Esophagus squamous epithelium (tissue), 5 donors: ENCODE data around the gene FLNB. TPM values are rescaled to one million over a fixed set of nuclear protein-coding genes. Genes with fewer than 3 reads are reported as not detected.

Experiments used
- DNase-seq: peaks from one replicate; lab custom pipeline; 2025; lab: John Stamatoyannopoulos, UW
- H3K27ac ChIP-seq, 4 donors: fragments of 200-600 bp; sonication (generic); one replicate each; pipeline ENCODE4 v1.5.1; 2016 to 2019; ENCODE audit warnings: mild to moderate bottlenecking in 1 of 4
- H3K27me3 ChIP-seq, 4 donors: fragments of 200-600 bp; sonication (generic); 1 replicate in 3 of 4; 2 replicates in 1 of 4; pipeline versions ENCODE4 v1.5.1 to v1.6.0; 2017 to 2021; ENCODE audit warnings: antibody characterized with exemption in 1 of 4
- H3K36me3 ChIP-seq, 3 donors: fragments of 200-600 bp; sonication (generic); one replicate each; pipeline ENCODE4 v1.5.1; 2016 to 2019
- H3K4me1 ChIP-seq, 3 donors: fragments of 200-600 bp; sonication (generic); one replicate each; pipeline ENCODE4 v1.5.1; 2017 to 2019
- H3K4me3 ChIP-seq, 4 donors: fragments of 200-600 bp; sonication (generic); 1 replicate in 3 of 4; 2 replicates in 1 of 4; pipeline ENCODE4 v1.5.1; 2016 to 2019; ENCODE audit warnings: mild to moderate bottlenecking in 2 of 4, moderate library complexity in 1 of 4
- H3K9me3 ChIP-seq, 3 donors: fragments of 200-600 bp; sonication (generic); one replicate each; pipeline ENCODE4 v1.5.1; 2016 to 2019
- POLR2A ChIP-seq, 4 donors: fragments of 450-650 bp; IDR thresholded peaks; one replicate each; pipeline ENCODE4 v1.6.1; 2017; ENCODE audit warnings: antibody characterized with exemption in 4 of 4, mild to moderate bottlenecking in 4 of 4, moderate library complexity in 3 of 4
- WGBS, 2 donors: methylation state at CpG; one replicate each; pipeline ENCODE4 v1.1.5; 2018; 5-methylcytosine and 5-hydroxymethylcytosine counted together
- intact Hi-C: fragments of 100-400 bp; cut with DNase I; formaldehyde crosslinking; loops from one replicate; pipeline ENCODE4 v1.15.0; 2022
- total RNA-seq, 4 donors: library from RNA; depleted of rRNA; stranded (reverse); fragments of >200 nt; gene quantifications; one replicate each; pipeline ENCODE4 v1.1.0, GENCODE V29; 2016
- TF ChIP-seq, protein P1 (sequence below), 6 experiments: fragments of 450-650 bp in 4 of 6; fragments of 200-600 bp in 2 of 6; sonication (generic) in 2 of 6; IDR thresholded peaks; one replicate each; pipeline ENCODE4 v1.5.1; 2016 to 2019; ENCODE audit warnings: antibody characterized with exemption in 6 of 6, mild to moderate bottlenecking in 4 of 6, moderate library complexity in 4 of 6
- donor health status: DM: yes; HTN: yes; CAD: no.

The FLNB gene
- total RNA-seq, 4 donors from 2014 or later, result 65.4 to 77.0 (median 71.5) TPM

DNA sequence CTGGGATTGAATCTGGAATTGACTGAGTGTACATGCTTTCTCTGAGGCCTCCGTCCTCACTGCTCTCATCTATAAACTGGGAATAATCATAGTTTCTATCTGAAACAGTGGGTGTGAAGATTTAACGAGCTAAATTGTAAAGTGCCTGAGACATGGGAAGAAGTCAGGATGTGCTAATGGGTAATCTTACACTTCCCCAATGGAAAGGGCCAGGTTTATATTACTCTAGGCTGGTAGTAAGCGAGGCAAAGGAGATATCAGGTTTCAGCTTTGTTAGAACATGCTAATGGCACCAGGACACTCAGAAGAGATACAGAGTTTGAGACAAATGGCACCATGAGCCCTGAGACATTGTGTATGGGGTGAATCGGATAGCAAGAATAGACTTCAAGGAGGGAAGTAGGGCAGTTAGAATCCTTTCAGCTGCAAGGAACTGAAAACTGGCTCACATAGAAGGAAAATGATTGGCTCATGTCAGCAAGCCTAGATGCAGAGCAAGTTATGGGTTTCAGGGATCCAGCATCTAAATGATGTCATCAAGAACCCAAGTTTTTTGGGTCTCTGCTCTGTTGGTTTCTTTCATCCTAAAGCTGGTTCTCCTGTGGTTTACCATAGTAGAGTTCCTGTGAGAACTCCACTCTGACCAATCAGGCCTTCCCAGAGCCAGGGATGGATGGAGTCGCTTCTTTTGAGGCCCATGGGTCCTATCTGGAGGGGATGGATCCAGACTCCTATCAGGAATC is 21.8 kb downstream of the FLNB start:
- Histone ChIP-seq H3K4me3 (no peak overlapping the region), H3K27me3 (no peaks in the 10 kb centered on the region), H3K4me1 (peaks cover 13 to 32% (median 27%) of the 10 kb centered on the region in 3 donors), H3K27ac (peak overlapping the region in 2 of 4 donors; percentile 5 to 6), H3K9me3 (no peaks in the 10 kb centered on the region), H3K36me3 (no peaks in the 10 kb centered on the region)
- no peak for TF ChIP-seq POLR2A (IDR thresholded peaks at IDR 0.05)
- TF ChIP-seq, protein P1, sequence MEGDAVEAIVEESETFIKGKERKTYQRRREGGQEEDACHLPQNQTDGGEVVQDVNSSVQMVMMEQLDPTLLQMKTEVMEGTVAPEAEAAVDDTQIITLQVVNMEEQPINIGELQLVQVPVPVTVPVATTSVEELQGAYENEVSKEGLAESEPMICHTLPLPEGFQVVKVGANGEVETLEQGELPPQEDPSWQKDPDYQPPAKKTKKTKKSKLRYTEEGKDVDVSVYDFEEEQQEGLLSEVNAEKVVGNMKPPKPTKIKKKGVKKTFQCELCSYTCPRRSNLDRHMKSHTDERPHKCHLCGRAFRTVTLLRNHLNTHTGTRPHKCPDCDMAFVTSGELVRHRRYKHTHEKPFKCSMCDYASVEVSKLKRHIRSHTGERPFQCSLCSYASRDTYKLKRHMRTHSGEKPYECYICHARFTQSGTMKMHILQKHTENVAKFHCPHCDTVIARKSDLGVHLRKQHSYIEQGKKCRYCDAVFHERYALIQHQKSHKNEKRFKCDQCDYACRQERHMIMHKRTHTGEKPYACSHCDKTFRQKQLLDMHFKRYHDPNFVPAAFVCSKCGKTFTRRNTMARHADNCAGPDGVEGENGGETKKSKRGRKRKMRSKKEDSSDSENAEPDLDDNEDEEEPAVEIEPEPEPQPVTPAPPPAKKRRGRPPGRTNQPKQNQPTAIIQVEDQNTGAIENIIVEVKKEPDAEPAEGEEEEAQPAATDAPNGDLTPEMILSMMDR (IDR thresholded peaks at IDR 0.05), result no peak
- intact Hi-C loops, result no loop called here
- no peak for DNase-seq
- WGBS, 2 donors, result 80 to 81% methylated on average over 4 to 5 of the region's 5 CpGs

DNA sequence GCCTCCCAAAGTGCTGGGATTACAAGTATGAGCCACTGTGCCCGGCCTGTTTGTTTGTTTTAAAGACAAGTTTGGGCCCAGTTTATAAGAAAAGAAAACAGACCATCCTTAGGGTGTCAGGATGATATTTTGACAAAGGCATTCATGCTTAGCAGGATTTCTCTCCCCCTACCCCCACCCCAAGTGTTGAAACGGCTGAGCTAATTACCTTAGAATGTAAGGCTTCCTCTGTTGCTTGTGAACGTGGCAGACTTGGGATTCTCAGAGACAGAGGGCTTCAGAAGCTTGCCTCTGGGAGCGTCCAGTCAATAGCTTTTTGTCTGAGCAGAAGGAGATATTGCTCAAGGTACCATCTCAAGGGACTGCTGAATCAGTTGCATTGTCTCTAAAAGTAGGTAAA is 24.0 kb downstream of the FLNB start:
- Histone ChIP-seq H3K4me1 (peaks cover 0 to 29% (median 16%) of the 10 kb centered on the region in 3 donors), H3K9me3 (no peaks in the 10 kb centered on the region), H3K27ac (peak overlapping the region in 1 of 4 donors; percentile 21), H3K4me3 (no peak overlapping the region), H3K27me3 (no peaks in the 10 kb centered on the region), H3K36me3 (no peaks in the 10 kb centered on the region)
- no peak for DNase-seq
- no peak for TF ChIP-seq POLR2A (IDR thresholded peaks at IDR 0.05)
- TF ChIP-seq, protein P1 (IDR thresholded peaks at IDR 0.05), result no peak
- intact Hi-C loops, result no loop called here
- 65 to 73% methylated on average over 2 to 4 of the region's 4 CpGs for WGBS, 2 donors

DNA sequence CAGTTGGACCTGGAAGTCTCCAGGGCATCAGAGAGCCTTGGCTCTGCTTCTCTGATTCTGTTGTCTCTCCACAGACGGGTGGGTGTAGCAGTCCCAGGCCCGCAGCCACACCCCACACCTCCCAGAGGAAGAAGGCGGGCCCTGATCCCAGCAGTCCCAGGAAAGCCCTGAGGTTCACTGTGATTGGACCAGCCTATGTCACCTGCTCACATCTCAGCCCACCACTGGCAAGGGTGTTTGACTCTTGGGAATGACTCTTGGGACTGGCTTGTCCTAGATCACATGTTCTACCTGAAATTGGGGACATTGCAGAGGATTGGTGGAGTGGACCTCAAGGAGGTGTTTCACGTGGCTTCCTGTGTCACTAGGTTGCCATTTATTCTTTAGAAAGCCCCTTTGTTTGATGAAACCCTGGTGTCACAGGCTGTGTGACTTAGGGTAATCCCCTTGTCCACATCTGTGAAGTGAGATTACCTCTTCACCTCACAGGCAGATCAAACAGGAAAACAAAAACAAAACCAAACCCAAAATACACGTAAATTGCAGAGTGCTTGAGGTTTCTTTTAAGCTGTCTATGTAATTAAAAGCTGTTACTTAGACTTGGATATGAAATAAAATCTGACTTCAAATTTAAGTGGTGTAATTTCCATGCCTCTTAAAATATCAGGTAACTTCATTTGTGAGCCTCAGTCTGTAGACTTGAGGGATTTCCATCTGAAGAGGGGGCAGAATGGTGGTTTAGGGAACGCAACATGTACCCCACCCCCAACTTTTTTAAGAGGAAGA is 26.7 kb downstream of the FLNB start:
- peak overlapping the region in 3 of 4 donors; percentile 29 to 67 (median 64) for H3K27ac ChIP-seq
- no peaks in the 10 kb centered on the region for H3K9me3 ChIP-seq
- no peaks in the 10 kb centered on the region for H3K36me3 ChIP-seq
- no peaks in the 10 kb centered on the region for H3K27me3 ChIP-seq
- no peak for DNase-seq
- no peak for TF ChIP-seq POLR2A (IDR thresholded peaks at IDR 0.05)
- TF ChIP-seq, protein P1 (IDR thresholded peaks at IDR 0.05), result no peak
- 54 to 75% methylated on average over 6 of the region's 6 CpGs for WGBS, 2 donors
- H3K4me3 ChIP-seq, result no peak overlapping the region
- H3K4me1 ChIP-seq, result peaks cover 0 to 50% (median 22%) of the 10 kb centered on the region in 3 donors
- intact Hi-C loops, result no loop called here

DNA sequence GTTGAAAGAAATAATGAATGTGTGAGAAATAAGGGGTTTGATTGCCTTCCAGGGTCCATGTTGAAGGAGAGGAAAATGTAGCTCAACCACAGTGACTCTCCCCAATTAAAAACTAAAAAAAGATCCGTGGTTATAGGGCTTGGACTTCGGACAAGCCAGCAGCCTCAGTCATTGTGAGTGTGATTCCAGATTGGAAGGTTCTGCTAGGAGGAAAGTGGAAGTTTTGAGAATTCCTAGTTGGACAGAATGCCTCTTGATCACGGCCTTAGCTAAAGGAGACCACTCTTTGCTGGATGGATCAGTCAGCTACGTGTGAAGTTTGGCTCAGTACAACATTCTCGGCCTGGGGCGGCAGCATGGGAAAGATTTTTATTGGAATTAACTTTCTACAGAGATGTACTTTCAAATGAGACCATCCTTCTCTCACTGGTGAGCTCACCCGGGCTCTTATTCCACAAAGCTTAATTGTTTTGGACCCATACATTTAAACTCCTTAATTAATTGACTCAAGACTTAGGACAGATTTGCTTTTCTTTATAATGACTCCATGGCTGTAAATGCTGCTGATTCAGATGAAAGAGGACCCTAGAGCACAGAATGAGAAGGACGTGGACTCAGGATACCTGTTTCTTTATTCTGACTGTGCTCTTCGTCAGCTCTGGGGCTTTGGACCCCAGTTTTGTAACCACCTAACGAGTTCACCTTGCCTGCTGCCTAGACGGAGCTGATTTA is 27.5 kb downstream of the FLNB start:
- H3K27ac ChIP-seq, result peak overlapping the region in 3 of 4 donors; percentile 29 to 67 (median 64)
- intact Hi-C loops, result no loop called here
- H3K4me3 ChIP-seq, result no peak overlapping the region
- H3K4me1 ChIP-seq, result peaks cover 1 to 58% (median 24%) of the 10 kb centered on the region in 3 donors
- TF ChIP-seq, protein P1 (IDR thresholded peaks at IDR 0.05), result no peak
- TF ChIP-seq POLR2A (IDR thresholded peaks at IDR 0.05), result no peak
- H3K27me3 ChIP-seq, result no peaks in the 10 kb centered on the region
- H3K9me3 ChIP-seq, result no peaks in the 10 kb centered on the region
- 75 to 88% methylated on average over 11 of the region's 11 CpGs for WGBS, 2 donors
- no peak for DNase-seq
- no peaks in the 10 kb centered on the region for H3K36me3 ChIP-seq
